Activated naive CD8-positive, alpha-beta T cell (primary cell): ENCODE measurements around the gene KRTAP10-4.

ENCODE experiments used
- H3K27ac Mint-ChIP-seq: one replicate; pipeline ENCODE4 v1.8.0; 2021; ENCODE audit warnings: mixed read lengths
- H3K27me3 Mint-ChIP-seq: one replicate; pipeline ENCODE4 v1.8.0; 2021; ENCODE audit warnings: mixed read lengths
- H3K36me3 Mint-ChIP-seq: one replicate; pipeline ENCODE4 v1.8.0; 2021; ENCODE audit warnings: mixed read lengths
- H3K4me1 Mint-ChIP-seq: one replicate; pipeline ENCODE4 v1.8.0; 2021; ENCODE audit warnings: low read depth, mixed read lengths
- H3K4me3 Mint-ChIP-seq: one replicate; pipeline ENCODE4 v1.8.0; 2021; ENCODE audit warnings: mild to moderate bottlenecking, mixed read lengths
- H3K9me3 Mint-ChIP-seq: one replicate; pipeline ENCODE4 v1.8.0; 2021; ENCODE audit warnings: low read depth, mixed read lengths

Gene KRTAP10-4

GRCh38 chr21:44531606-44532564, 41.6 kb upstream of the KRTAP10-4 start:
- no peaks in the 10 kb centered on the region for H3K9me3 Mint-ChIP-seq
- no peak overlapping the region for H3K27ac Mint-ChIP-seq
- H3K4me3 Mint-ChIP-seq: no peak overlapping the region
- no peaks in the 10 kb centered on the region for H3K4me1 Mint-ChIP-seq
- H3K36me3 Mint-ChIP-seq: no peaks in the 10 kb centered on the region
- H3K27me3 Mint-ChIP-seq: no peaks in the 10 kb centered on the region

GRCh38 chr21:44532712-44533111, 40.8 kb upstream of the KRTAP10-4 start:
- no peaks in the 10 kb centered on the region for H3K36me3 Mint-ChIP-seq
- no peak overlapping the region for H3K27ac Mint-ChIP-seq
- H3K27me3 Mint-ChIP-seq: no peaks in the 10 kb centered on the region
- H3K9me3 Mint-ChIP-seq: no peaks in the 10 kb centered on the region
- no peak overlapping the region for H3K4me3 Mint-ChIP-seq
- H3K4me1 Mint-ChIP-seq: no peaks in the 10 kb centered on the region

GRCh38 chr21:44533121-44533890, 40.2 kb upstream of the KRTAP10-4 start:
- no peaks in the 10 kb centered on the region for H3K9me3 Mint-ChIP-seq
- H3K36me3 Mint-ChIP-seq: no peaks in the 10 kb centered on the region
- H3K27ac Mint-ChIP-seq: no peak overlapping the region
- H3K27me3 Mint-ChIP-seq: no peaks in the 10 kb centered on the region
- no peak overlapping the region for H3K4me3 Mint-ChIP-seq
- no peaks in the 10 kb centered on the region for H3K4me1 Mint-ChIP-seq

- no peak overlapping the region for H3K4me3 Mint-ChIP-seq
- H3K4me1 Mint-ChIP-seq: no peaks in the 10 kb centered on the region
- no peaks in the 10 kb centered on the region for H3K27me3 Mint-ChIP-seq
- H3K27ac Mint-ChIP-seq: no peak overlapping the region
- H3K36me3 Mint-ChIP-seq: no peaks in the 10 kb centered on the region
- no peaks in the 10 kb centered on the region for H3K9me3 Mint-ChIP-seq
Measured at GRCh38 chr21:44533891-44534627, 39.5 kb upstream of the KRTAP10-4 start.

GRCh38 chr21:44534688-44535087, 38.8 kb upstream of the KRTAP10-4 start:
- Mint-ChIP-seq H3K27ac (no peak overlapping the region), H3K36me3 (no peaks in the 10 kb centered on the region), H3K4me1 (no peaks in the 10 kb centered on the region)

GRCh38 chr21:44535963-44536362, 37.6 kb upstream of the KRTAP10-4 start:
- H3K36me3 Mint-ChIP-seq: no peaks in the 10 kb centered on the region
- no peak overlapping the region for H3K27ac Mint-ChIP-seq
- H3K27me3 Mint-ChIP-seq: no peaks in the 10 kb centered on the region
- no peaks in the 10 kb centered on the region for H3K9me3 Mint-ChIP-seq
- H3K4me1 Mint-ChIP-seq: no peaks in the 10 kb centered on the region
- H3K4me3 Mint-ChIP-seq: no peak overlapping the region

More at GRCh38 chr21:44534688-44535087, 38.8 kb upstream of the KRTAP10-4 start:
- Mint-ChIP-seq H3K4me3 (no peak overlapping the region), H3K27me3 (no peaks in the 10 kb centered on the region), H3K9me3 (no peaks in the 10 kb centered on the region)

- no peak overlapping the region for H3K27ac Mint-ChIP-seq
- no peaks in the 10 kb centered on the region for H3K27me3 Mint-ChIP-seq
Measured at GRCh38 chr21:44537930-44538911, 35.3 kb upstream of the KRTAP10-4 start.

GRCh38 chr21:44539046-44539445, 34.5 kb upstream of the KRTAP10-4 start:
- Mint-ChIP-seq H3K36me3 (no peaks in the 10 kb centered on the region), H3K4me3 (no peak overlapping the region), H3K27ac (no peak overlapping the region), H3K4me1 (no peaks in the 10 kb centered on the region), H3K9me3 (no peaks in the 10 kb centered on the region), H3K27me3 (no peaks in the 10 kb centered on the region)

More at GRCh38 chr21:44537930-44538911, 35.3 kb upstream of the KRTAP10-4 start:
- Mint-ChIP-seq H3K4me1 (no peaks in the 10 kb centered on the region), H3K4me3 (no peak overlapping the region), H3K36me3 (no peaks in the 10 kb centered on the region), H3K9me3 (no peaks in the 10 kb centered on the region)

GRCh38 chr21:44539991-44540666, 33.4 kb upstream of the KRTAP10-4 start, which contains the start of gene KRTAP10-1:
KRTAP10-1 (minus strand) TSS chr21:44540195; CDS start chr21:44540150, 45 bp downstream.
- Mint-ChIP-seq H3K36me3 (no peaks in the 10 kb centered on the region), H3K27ac (no peak within 1 kb of the TSS)

GRCh38 chr21:44540741-44541288, 32.7 kb upstream of the KRTAP10-4 start:
- Mint-ChIP-seq H3K27me3 (no peaks in the 10 kb centered on the region), H3K4me3 (no peak overlapping the region), H3K36me3 (peaks cover 5% of the 10 kb centered on the region), H3K27ac (no peak overlapping the region), H3K4me1 (no peaks in the 10 kb centered on the region), H3K9me3 (peaks cover 6% of the 10 kb centered on the region)

More at GRCh38 chr21:44539991-44540666, 33.4 kb upstream of the KRTAP10-4 start, which contains the start of gene KRTAP10-1:
- no peaks in the 10 kb centered on the region for H3K27me3 Mint-ChIP-seq
- H3K4me3 Mint-ChIP-seq: no peak within 1 kb of the TSS
- H3K4me1 Mint-ChIP-seq: no peaks in the 10 kb centered on the region
- H3K9me3 Mint-ChIP-seq: no peaks in the 10 kb centered on the region

GRCh38 chr21:44542716-44543115, 30.8 kb upstream of the KRTAP10-4 start:
- Mint-ChIP-seq H3K4me1 (peaks cover 11% of the 10 kb centered on the region), H3K27ac (no peak overlapping the region)

GRCh38 chr21:44544566-44544965, 29.0 kb upstream of the KRTAP10-4 start:
- H3K36me3 Mint-ChIP-seq: peaks cover 11% of the 10 kb centered on the region
- H3K9me3 Mint-ChIP-seq: peaks cover 16% of the 10 kb centered on the region
- no peak overlapping the region for H3K4me3 Mint-ChIP-seq
- no peak overlapping the region for H3K27ac Mint-ChIP-seq
- peaks cover 29% of the 10 kb centered on the region for H3K4me1 Mint-ChIP-seq
- no peaks in the 10 kb centered on the region for H3K27me3 Mint-ChIP-seq

More at GRCh38 chr21:44542716-44543115, 30.8 kb upstream of the KRTAP10-4 start:
- Mint-ChIP-seq H3K4me3 (no peak overlapping the region), H3K36me3 (peaks cover 11% of the 10 kb centered on the region), H3K9me3 (peaks cover 16% of the 10 kb centered on the region), H3K27me3 (no peaks in the 10 kb centered on the region)
